ENCODE measurements around the gene NXPH4. TPM values are rescaled to one million over a fixed set of nuclear protein-coding genes. Genes with fewer than 3 reads are reported as not detected.

NXPH4 gene
- polyA plus RNA-seq, 1 donor from 2014 or later: 0.53 TPM

DNA sequence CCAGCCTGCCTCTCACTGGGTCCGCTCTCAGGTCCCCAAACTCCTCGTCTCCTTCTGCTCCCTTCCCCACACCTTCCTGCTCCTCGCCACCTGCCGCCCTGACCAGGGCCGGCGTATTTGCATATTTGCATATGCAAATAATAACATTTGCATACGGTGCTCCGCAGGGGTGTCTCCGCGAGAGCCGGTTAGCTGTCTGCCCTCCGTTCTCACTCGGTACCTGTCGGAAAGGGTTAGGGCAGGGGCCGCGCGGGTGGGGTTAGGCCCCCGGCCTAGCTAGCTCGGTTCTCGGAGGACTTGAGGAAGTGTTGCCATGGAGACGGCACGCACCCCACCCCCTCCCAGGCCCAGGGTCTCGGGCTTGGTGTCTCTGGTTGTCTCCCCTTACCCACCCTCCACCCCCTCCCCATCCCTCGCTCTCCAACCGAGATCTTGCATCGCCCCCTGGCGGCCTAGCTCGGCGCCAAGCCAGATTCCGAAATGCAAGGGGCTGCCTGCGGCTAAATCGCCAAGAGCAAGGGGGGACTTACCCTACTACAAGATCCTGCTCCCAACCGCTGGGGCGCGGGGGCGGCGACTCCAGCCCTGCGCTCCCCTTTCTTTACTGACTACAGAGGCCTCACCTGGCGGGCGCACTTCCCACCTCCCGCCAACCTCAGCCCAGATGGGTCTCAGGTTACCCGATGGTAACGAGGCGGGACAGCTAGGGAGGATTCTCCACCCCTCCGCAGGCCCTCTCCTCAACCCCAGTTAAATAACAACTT is 26.3 kb downstream of the NXPH4 start:
- Histone ChIP-seq H3K36me3 (ENCODE audit: insufficient read depth, low read length) (no peaks in the 10 kb centered on the region), H3K4me3 (ENCODE audit: low read length) (peak overlapping the region; percentile 79), H3K79me2 (replicated peaks; ENCODE audit: insufficient read depth, low read length) (no peaks in the 10 kb centered on the region), H3F3A (ENCODE audit: insufficient read depth, low read length, poor library complexity, severe bottlenecking) (no peaks in the 10 kb centered on the region), H3K9me2 (ENCODE audit: insufficient read depth, low read length) (no peaks in the 10 kb centered on the region), H2AFZ (ENCODE audit: low read depth, low read length) (no peak overlapping the region), H3K4me2 (ENCODE audit: low read length) (peak overlapping the region; percentile 65), H4K20me1 (ENCODE audit: insufficient read depth) (no peaks in the 10 kb centered on the region), H3K9me3 (ENCODE audit: low read length) (no peaks in the 10 kb centered on the region), H3K27ac (ENCODE audit: low read length) (no peak overlapping the region), H3K9ac (ENCODE audit: low read length) (peak overlapping the region; percentile 98), H3K27me3 (ENCODE audit: insufficient read depth, low read depth, low read length) (peaks cover 52% of the 10 kb centered on the region)
- TF ChIP-seq EP300 (conservative IDR thresholded peaks at IDR 0.05; ENCODE audit: poor library complexity, severe bottlenecking): no peak
- TF ChIP-seq SMC3 (conservative IDR thresholded peaks at IDR 0.05; ENCODE audit: poor library complexity): peak; percentile 70
- TF ChIP-seq RAD21 (conservative IDR thresholded peaks at IDR 0.05): peak; percentile 75
- TF ChIP-seq POLR2AphosphoS5 (IDR thresholded peaks at IDR 0.05): peak; percentile 3
- TF ChIP-seq MXI1 (conservative IDR thresholded peaks at IDR 0.05; ENCODE audit: poor library complexity, severe bottlenecking): no peak
- TF ChIP-seq, protein P1, sequence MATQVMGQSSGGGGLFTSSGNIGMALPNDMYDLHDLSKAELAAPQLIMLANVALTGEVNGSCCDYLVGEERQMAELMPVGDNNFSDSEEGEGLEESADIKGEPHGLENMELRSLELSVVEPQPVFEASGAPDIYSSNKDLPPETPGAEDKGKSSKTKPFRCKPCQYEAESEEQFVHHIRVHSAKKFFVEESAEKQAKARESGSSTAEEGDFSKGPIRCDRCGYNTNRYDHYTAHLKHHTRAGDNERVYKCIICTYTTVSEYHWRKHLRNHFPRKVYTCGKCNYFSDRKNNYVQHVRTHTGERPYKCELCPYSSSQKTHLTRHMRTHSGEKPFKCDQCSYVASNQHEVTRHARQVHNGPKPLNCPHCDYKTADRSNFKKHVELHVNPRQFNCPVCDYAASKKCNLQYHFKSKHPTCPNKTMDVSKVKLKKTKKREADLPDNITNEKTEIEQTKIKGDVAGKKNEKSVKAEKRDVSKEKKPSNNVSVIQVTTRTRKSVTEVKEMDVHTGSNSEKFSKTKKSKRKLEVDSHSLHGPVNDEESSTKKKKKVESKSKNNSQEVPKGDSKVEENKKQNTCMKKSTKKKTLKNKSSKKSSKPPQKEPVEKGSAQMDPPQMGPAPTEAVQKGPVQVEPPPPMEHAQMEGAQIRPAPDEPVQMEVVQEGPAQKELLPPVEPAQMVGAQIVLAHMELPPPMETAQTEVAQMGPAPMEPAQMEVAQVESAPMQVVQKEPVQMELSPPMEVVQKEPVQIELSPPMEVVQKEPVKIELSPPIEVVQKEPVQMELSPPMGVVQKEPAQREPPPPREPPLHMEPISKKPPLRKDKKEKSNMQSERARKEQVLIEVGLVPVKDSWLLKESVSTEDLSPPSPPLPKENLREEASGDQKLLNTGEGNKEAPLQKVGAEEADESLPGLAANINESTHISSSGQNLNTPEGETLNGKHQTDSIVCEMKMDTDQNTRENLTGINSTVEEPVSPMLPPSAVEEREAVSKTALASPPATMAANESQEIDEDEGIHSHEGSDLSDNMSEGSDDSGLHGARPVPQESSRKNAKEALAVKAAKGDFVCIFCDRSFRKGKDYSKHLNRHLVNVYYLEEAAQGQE (IDR thresholded peaks at IDR 0.05; ENCODE audit: borderline replicate concordance): no peak
- no peak for TF ChIP-seq EZH2 (IDR thresholded peaks at IDR 0.05; ENCODE audit: borderline replicate concordance, insufficient read depth, low read length, poor library complexity, severe bottlenecking)
- TF ChIP-seq, protein P2, sequence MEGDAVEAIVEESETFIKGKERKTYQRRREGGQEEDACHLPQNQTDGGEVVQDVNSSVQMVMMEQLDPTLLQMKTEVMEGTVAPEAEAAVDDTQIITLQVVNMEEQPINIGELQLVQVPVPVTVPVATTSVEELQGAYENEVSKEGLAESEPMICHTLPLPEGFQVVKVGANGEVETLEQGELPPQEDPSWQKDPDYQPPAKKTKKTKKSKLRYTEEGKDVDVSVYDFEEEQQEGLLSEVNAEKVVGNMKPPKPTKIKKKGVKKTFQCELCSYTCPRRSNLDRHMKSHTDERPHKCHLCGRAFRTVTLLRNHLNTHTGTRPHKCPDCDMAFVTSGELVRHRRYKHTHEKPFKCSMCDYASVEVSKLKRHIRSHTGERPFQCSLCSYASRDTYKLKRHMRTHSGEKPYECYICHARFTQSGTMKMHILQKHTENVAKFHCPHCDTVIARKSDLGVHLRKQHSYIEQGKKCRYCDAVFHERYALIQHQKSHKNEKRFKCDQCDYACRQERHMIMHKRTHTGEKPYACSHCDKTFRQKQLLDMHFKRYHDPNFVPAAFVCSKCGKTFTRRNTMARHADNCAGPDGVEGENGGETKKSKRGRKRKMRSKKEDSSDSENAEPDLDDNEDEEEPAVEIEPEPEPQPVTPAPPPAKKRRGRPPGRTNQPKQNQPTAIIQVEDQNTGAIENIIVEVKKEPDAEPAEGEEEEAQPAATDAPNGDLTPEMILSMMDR (IDR thresholded peaks at IDR 0.05; ENCODE audit: poor library complexity, severe bottlenecking): peak; percentile 74

DNA sequence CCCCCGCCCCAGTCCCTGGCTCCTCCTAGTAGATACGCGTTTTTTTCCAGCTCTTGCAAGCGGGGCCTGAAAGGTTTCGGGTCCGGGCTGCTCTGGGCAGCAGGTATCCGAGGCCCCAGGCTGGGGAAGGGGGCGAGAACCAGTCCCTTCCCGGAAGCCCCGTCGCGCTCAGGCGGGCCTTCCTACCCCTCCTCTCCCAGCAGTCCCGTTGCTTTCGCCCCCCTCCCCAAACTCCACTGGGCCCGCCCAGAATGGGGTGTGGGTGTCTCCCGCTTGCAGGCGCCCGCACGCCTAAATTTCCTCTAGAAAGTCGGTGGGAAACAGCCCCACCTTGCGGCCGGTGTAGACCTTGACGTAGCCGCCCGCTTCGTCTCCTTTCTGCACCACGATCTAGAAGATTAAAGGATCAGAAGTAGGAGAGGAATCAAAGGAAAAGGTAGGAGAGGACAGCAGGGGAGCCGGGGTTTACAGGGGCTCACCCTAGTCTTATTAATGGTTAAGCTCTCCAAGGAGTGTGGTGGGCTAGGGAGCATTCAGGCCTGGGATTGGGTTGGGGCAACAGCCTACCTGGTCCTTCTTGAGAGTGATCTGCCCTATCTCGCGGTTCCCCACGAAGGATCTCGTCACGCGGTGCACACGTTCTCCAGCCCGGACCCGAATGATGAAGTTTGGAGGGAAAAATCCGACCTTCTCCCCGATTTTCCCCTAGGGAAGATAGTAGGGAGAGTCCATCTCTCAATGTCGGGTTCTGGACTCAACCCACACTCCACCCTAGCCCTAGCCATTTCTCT is 27.1 kb downstream of the NXPH4 start:
- Histone ChIP-seq H3K27me3 (ENCODE audit: insufficient read depth, low read depth, low read length) (peaks cover 44% of the 10 kb centered on the region), H3K9me2 (ENCODE audit: insufficient read depth, low read length) (no peaks in the 10 kb centered on the region), H3K4me3 (ENCODE audit: low read length) (peak overlapping the region; percentile 79), H3K36me3 (ENCODE audit: insufficient read depth, low read length) (no peaks in the 10 kb centered on the region), H2AFZ (ENCODE audit: low read depth, low read length) (no peak overlapping the region), H3K9me3 (ENCODE audit: low read length) (no peaks in the 10 kb centered on the region), H4K20me1 (ENCODE audit: insufficient read depth) (no peaks in the 10 kb centered on the region), H3F3A (ENCODE audit: insufficient read depth, low read length, poor library complexity, severe bottlenecking) (no peaks in the 10 kb centered on the region), H3K79me2 (replicated peaks; ENCODE audit: insufficient read depth, low read length) (no peaks in the 10 kb centered on the region), H3K27ac (ENCODE audit: low read length) (no peak overlapping the region), H3K4me2 (ENCODE audit: low read length) (no peak overlapping the region), H3K9ac (ENCODE audit: low read length) (peak overlapping the region; percentile 29)
- TF ChIP-seq, protein P2 (IDR thresholded peaks at IDR 0.05; ENCODE audit: poor library complexity, severe bottlenecking): peak; percentile 67
- TF ChIP-seq SMC3 (conservative IDR thresholded peaks at IDR 0.05; ENCODE audit: poor library complexity) (peak; percentile 43), POLR2AphosphoS5 (IDR thresholded peaks at IDR 0.05) (no peak), MXI1 (conservative IDR thresholded peaks at IDR 0.05; ENCODE audit: poor library complexity, severe bottlenecking) (no peak), RAD21 (conservative IDR thresholded peaks at IDR 0.05) (peak; percentile 60)

Measured in neural cell (in vitro differentiated cells).